MM.1S (cell line): ENCODE measurements around the gene RARB.

Source experiments
- CTCF ChIP-seq: fragments of 300-600 bp; sonication (generic); IDR thresholded peaks from 2 replicates; pipeline ENCODE4 v1.5.1; 2016; ENCODE audit warnings: antibody characterized with exemption, low read length, mixed read lengths
- EZH2 ChIP-seq: fragments of 300-600 bp; sonication (generic); optimal IDR thresholded peaks from 2 replicates; pipeline ENCODE3; 2017; ENCODE audit warnings: low read depth, mild to moderate bottlenecking, antibody characterized with exemption, low read length, mixed read lengths
- EZH2phosphoT487 ChIP-seq: fragments of 300-600 bp; sonication (generic); IDR thresholded peaks from 2 replicates; pipeline ENCODE4 v1.6.1; 2018; ENCODE audit warnings: antibody characterized with exemption, low read length

- TF ChIP-seq CTCF (no peak), EZH2 (no peak), EZH2phosphoT487 (no peak)
These were observed 150.0 kb downstream of the RARB start for GRCh38 chr3:25578059-25578458.
